Neuronal stem cell (in vitro differentiated cells): ENCODE results near the gene AGPAT2.

Source experiments
- DNase-seq: peaks from one replicate; pipeline ENCODE4 v3.0.0-alpha.2; 2013; ENCODE audit warnings: low spot score
- H2AFZ ChIP-seq: one replicate; pipeline ENCODE4 v1.6.1; 2013; ENCODE audit warnings: mild to moderate bottlenecking, low read length, inconsistent platforms
- H2AK5ac ChIP-seq: 2 replicates; pipeline ENCODE4 v1.6.1; 2013; ENCODE audit warnings: low read depth, mild to moderate bottlenecking, inconsistent platforms, low read length, moderate library complexity, mixed read lengths
- H2BK120ac ChIP-seq: 2 replicates; pipeline ENCODE4 v1.6.1; 2013; ENCODE audit warnings: low read depth, mild to moderate bottlenecking, inconsistent platforms, low read length, moderate library complexity, mixed read lengths
- H2BK12ac ChIP-seq: one replicate; pipeline ENCODE4 v1.6.1; 2013; ENCODE audit warnings: low read length, inconsistent platforms
- H2BK15ac ChIP-seq: 2 replicates; pipeline ENCODE4 v1.6.1; 2013; ENCODE audit warnings: mild to moderate bottlenecking, low read length, inconsistent platforms, mixed read lengths
- H2BK5ac ChIP-seq: one replicate; pipeline ENCODE4 v1.6.1; 2013; ENCODE audit warnings: inconsistent platforms, mild to moderate bottlenecking, low read length, moderate library complexity
- H3K14ac ChIP-seq: one replicate; pipeline ENCODE4 v1.6.1; 2013; ENCODE audit warnings: low read length, inconsistent platforms
- H3K18ac ChIP-seq: 2 replicates; pipeline ENCODE4 v1.6.1; 2013; ENCODE audit warnings: low read length, inconsistent platforms
- H3K23ac ChIP-seq: 2 replicates; pipeline ENCODE4 v1.6.1; 2013; ENCODE audit warnings: low read depth, mild to moderate bottlenecking, mixed read lengths, low read length, inconsistent platforms; ENCODE audit not compliant: poor library complexity
- H3K27ac ChIP-seq: replicated peaks from 3 replicates; pipeline ENCODE4 v1.5.1; 2013; ENCODE audit warnings: low read length, inconsistent platforms
- H3K27me3 ChIP-seq, 3 experiments: 2 replicates each; pipeline ENCODE4 v1.6.1; 2013; ENCODE audit warnings: low read length in 3 of 3, mild to moderate bottlenecking in 2 of 3, inconsistent platforms in 1 of 3, low read depth in 1 of 3, mixed read lengths in 1 of 3, moderate library complexity in 1 of 3; ENCODE audit not compliant: control insufficient read depth in 3 of 3, insufficient read depth in 3 of 3
- H3K36me3 ChIP-seq, 2 donors: replicated peaks in 1 of 2; 2 replicates each; pipeline ENCODE4 v1.6.1; 2013; ENCODE audit warnings: low read length in 2 of 2; ENCODE audit not compliant: control insufficient read depth in 2 of 2, insufficient read depth in 2 of 2
- H3K4ac ChIP-seq: 2 replicates; pipeline ENCODE4 v1.6.1; 2013; ENCODE audit warnings: inconsistent platforms, mild to moderate bottlenecking, low read length, moderate library complexity
- H3K4me1 ChIP-seq, 2 donors: 1 replicate in 1 of 2; 2 replicates in 1 of 2; pipeline ENCODE4 v1.6.1; 2013; ENCODE audit warnings: low read length in 2 of 2, low read depth in 1 of 2; ENCODE audit not compliant: control insufficient read depth in 2 of 2, insufficient read depth in 1 of 2
- H3K4me2 ChIP-seq: one replicate; pipeline ENCODE4 v1.6.1; 2013; ENCODE audit warnings: mild to moderate bottlenecking, low read length, inconsistent platforms; ENCODE audit not compliant: insufficient read depth, poor library complexity, severe bottlenecking
- H3K4me3 ChIP-seq, 2 donors: 2 replicates each; pipeline ENCODE4 v1.5.1; 2013; ENCODE audit warnings: low read length in 2 of 2, mild to moderate bottlenecking in 2 of 2, inconsistent platforms in 1 of 2, moderate library complexity in 1 of 2
- H3K79me1 ChIP-seq: one replicate; pipeline ENCODE4 v1.6.1; 2013; ENCODE audit warnings: low read depth, mild to moderate bottlenecking, inconsistent platforms, low read length, moderate library complexity
- H3K9ac ChIP-seq: one replicate; pipeline ENCODE4 v1.6.1; 2013; ENCODE audit warnings: mild to moderate bottlenecking, low read depth, low read length, inconsistent platforms; ENCODE audit not compliant: poor library complexity
- H3K9me3 ChIP-seq, 2 donors: replicated peaks in 1 of 2; 2 replicates each; pipeline versions ENCODE3 to v1.6.1; 2013; ENCODE audit warnings: low read length in 2 of 2, mild to moderate bottlenecking in 2 of 2, inconsistent platforms in 1 of 2, low read depth in 1 of 2, mixed read lengths in 1 of 2, moderate library complexity in 1 of 2; ENCODE audit not compliant: control insufficient read depth in 2 of 2, insufficient read depth in 1 of 2
- H4K8ac ChIP-seq: one replicate; pipeline ENCODE4 v1.6.1; 2013; ENCODE audit warnings: low read depth, mild to moderate bottlenecking, inconsistent platforms, low read length, moderate library complexity
- H4K91ac ChIP-seq: one replicate; pipeline ENCODE4 v1.6.1; 2013; ENCODE audit warnings: low read length, low read depth, mild to moderate bottlenecking, inconsistent platforms; ENCODE audit not compliant: poor library complexity
- WGBS, 2 donors: extraction: QIAGEN DNeasy Blood & Tissue Kit; methylation state at CpG; one replicate each; pipeline ENCODE4 v1.1.7; 2013; ENCODE audit warnings: missing lambda C conversion rate in 2 of 2, mixed read lengths in 1 of 2; ENCODE audit not compliant: insufficient read length in 2 of 2, insufficient replicate concordance in 1 of 2; ENCODE audit errors: extremely low coverage in 2 of 2; 5-methylcytosine and 5-hydroxymethylcytosine counted together

The AGPAT2 gene

GRCh38 chr9:136625101-136626065 lies 61.9 kb downstream of the AGPAT2 start:
- Histone ChIP-seq H3K18ac (peak overlapping the region; percentile 79), H3K4ac (no peak overlapping the region), H3K27ac (no peak overlapping the region), H3K4me1 (peaks cover 17 to 33% of the 10 kb centered on the region in 2 donors), H3K14ac (no peak overlapping the region), H2AK5ac (peak overlapping the region; percentile 99), H3K9ac (no peak overlapping the region), H3K27me3 (no peaks in the 10 kb centered on the region), H2BK15ac (peak overlapping the region; percentile 68), H3K4me2 (no peak overlapping the region), H3K9me3 (no peaks in the 10 kb centered on the region), H3K36me3 (no peaks in the 10 kb centered on the region), H2BK12ac (peak overlapping the region; percentile 23), H3K23ac (peak overlapping the region; percentile 35), H3K4me3 (peak overlapping the region in 1 of 2 donors; percentile 2), H4K8ac (no peak overlapping the region), H3K79me1 (no peaks in the 10 kb centered on the region), H2BK5ac (peak overlapping the region; percentile 40), H2AFZ (peak overlapping the region; percentile 46), H2BK120ac (no peak overlapping the region), H4K91ac (no peak overlapping the region)
- DNase-seq: no peak
- no CpG with 5 or more reads among the region's 19 CpGs for WGBS, 2 donors

GRCh38 chr9:136624184-136624951 lies 62.9 kb downstream of the AGPAT2 start:
- Histone ChIP-seq H3K27me3 (no peaks in the 10 kb centered on the region), H2BK120ac (peak overlapping the region; percentile 96), H4K91ac (no peak overlapping the region), H2AK5ac (peak overlapping the region; percentile 100), H3K9ac (peak overlapping the region; percentile 46), H3K27ac (no peak overlapping the region), H2BK5ac (peak overlapping the region; percentile 87), H3K4me2 (no peak overlapping the region), H4K8ac (no peak overlapping the region), H3K36me3 (no peaks in the 10 kb centered on the region), H3K9me3 (no peaks in the 10 kb centered on the region), H2AFZ (peak overlapping the region; percentile 46), H3K4me3 (no peak overlapping the region), H3K18ac (peak overlapping the region; percentile 79), H3K79me1 (no peaks in the 10 kb centered on the region), H3K4me1 (peaks cover 17 to 41% of the 10 kb centered on the region in 2 donors), H3K23ac (peak overlapping the region; percentile 35), H3K4ac (no peak overlapping the region), H3K14ac (peak overlapping the region; percentile 25), H2BK15ac (peak overlapping the region; percentile 68), H2BK12ac (peak overlapping the region; percentile 68)
- no CpG with 5 or more reads among the region's 16 CpGs for WGBS, 2 donors
- DNase-seq: no peak

GRCh38 chr9:136623842-136624183 lies 63.4 kb downstream of the AGPAT2 start:
- no peak overlapping the region for H3K14ac ChIP-seq
- no peak overlapping the region for H3K27ac ChIP-seq
- no CpG with 5 or more reads among the region's 13 CpGs for whole genome bisulfite sequencing, 2 donors

More at GRCh38 chr9:136623842-136624183, 63.4 kb downstream of the AGPAT2 start:
- no peak for DNase-seq
- H3K27me3 ChIP-seq: no peaks in the 10 kb centered on the region
- no peaks in the 10 kb centered on the region for H3K36me3 ChIP-seq
- no peak overlapping the region for H4K8ac ChIP-seq
- no peaks in the 10 kb centered on the region for H3K79me1 ChIP-seq
- peak overlapping the region; percentile 88 for H3K18ac ChIP-seq
- H3K9ac ChIP-seq: peak overlapping the region; percentile 17
- peak overlapping the region; percentile 87 for H2BK5ac ChIP-seq
- no peak overlapping the region for H3K4me3 ChIP-seq
- H2BK120ac ChIP-seq: peak overlapping the region; percentile 96
- H2BK12ac ChIP-seq: peak overlapping the region; percentile 75
- H3K23ac ChIP-seq: peak overlapping the region; percentile 43
- no peak overlapping the region for H2AFZ ChIP-seq
- H4K91ac ChIP-seq: peak overlapping the region; percentile 86
- peak overlapping the region; percentile 68 for H2BK15ac ChIP-seq
- no peak overlapping the region for H3K4me2 ChIP-seq
- H2AK5ac ChIP-seq: peak overlapping the region; percentile 100
- peaks cover 17 to 41% of the 10 kb centered on the region in 2 donors for H3K4me1 ChIP-seq
- H3K4ac ChIP-seq: no peak overlapping the region
- H3K9me3 ChIP-seq: no peaks in the 10 kb centered on the region
